ENCODE results near the gene PRMT2.

Gene PRMT2

GRCh38 chr21:46635324-46636180 is at the start of gene PRMT2:
PRMT2 (plus strand) TSS chr21:46635674; CDS start chr21:46636952, 1,278 bp downstream.
- peak; percentile 98 for DNase-seq

GRCh38 chr21:46594276-46594675 is 41.2 kb upstream of the PRMT2 start:
- no peak for DNase-seq

GRCh38 chr21:46596201-46596600 is 39.3 kb upstream of the PRMT2 start:
- DNase-seq = no peak

DNA sequence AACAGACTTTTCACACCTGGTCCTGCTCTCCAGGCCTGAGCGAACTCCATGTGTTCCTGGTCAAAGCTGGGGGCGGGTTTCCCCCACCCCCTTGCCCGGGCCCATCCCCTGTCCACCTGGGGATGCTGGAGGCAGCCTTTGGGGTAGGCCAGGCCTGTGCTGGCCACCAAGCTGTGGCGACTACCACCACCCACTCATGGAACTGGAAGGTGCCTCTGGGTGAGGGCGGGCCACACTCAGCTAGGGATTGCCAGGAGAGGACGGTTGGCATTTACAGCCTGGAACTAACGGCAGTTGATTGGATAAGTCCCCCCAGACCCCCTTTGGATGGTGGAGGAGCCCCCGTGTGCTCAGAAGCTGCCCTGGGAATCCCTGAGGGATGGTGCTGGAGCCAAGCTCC is 38.4 kb upstream of the PRMT2 start:
- DNase-seq = no peak

DNA sequence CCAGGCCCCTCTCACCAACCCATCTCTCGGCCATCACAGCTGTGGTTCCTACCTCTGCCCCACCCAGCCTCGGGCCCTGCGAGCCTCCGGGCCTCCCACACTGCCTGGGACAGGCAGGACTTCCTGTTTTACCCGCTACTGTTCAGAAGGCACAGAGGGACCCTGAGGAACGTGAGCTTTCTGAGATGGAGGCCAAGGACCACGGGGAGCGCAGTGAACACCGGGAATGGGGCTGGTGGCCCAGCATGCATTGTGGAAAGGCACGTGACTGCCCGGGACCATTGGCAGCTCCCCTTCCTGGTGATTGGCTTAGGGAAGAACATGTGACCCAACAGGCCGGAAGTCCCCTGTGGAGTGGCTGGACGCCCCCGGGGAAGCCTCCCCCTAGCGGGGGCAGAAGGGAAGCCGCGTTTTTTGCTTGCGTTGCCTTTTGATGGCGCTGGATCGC is 37.6 kb upstream of the PRMT2 start:
- DNase-seq = no peak

- no peak for DNase-seq
These were observed 36.6 kb upstream of the PRMT2 start for GRCh38 chr21:46598581-46599572.

DNA sequence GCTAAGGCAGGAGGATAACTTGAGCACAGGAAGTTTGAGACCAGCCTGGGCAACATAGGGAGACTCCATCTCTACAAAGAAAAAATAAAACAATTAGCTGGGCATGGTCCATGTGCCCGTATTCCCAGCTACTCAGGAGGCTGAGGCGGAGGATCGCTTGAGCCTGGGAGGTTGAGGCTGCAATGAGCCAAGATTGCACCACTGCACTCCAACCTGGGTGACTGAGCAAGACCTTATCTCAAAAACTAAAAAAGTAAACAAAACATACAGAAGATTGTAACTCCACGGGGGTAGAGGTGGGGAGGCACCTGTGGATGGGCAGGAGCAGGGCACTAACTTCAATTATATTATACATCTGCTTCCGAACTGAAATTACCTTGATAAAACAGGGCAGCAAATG is 35.2 kb upstream of the PRMT2 start:
- DNase-seq = no peak

DNA sequence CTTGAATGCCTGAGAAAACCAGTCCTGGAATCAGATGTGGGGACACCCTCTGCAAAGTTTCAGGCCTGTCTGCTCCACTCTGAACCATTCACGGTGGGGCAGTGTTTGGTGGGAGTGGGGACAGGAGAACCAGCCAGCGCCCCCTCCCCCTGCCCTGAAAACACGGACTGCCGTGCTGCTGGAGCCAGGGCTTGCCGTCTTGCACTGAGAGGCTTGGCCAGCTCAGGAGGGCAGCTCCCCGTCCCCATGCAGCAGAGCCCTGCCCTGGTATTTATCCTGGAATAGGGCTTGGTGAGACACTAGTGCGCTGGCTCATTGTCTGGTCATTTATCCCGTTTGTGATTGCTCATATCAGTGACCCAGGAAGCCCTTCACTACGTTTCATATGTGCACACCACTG is 34.5 kb upstream of the PRMT2 start:
- DNase-seq = no peak

- DNase-seq = no peak
These were observed 32.2 kb upstream of the PRMT2 start for GRCh38 chr21:46603228-46603627.

DNA sequence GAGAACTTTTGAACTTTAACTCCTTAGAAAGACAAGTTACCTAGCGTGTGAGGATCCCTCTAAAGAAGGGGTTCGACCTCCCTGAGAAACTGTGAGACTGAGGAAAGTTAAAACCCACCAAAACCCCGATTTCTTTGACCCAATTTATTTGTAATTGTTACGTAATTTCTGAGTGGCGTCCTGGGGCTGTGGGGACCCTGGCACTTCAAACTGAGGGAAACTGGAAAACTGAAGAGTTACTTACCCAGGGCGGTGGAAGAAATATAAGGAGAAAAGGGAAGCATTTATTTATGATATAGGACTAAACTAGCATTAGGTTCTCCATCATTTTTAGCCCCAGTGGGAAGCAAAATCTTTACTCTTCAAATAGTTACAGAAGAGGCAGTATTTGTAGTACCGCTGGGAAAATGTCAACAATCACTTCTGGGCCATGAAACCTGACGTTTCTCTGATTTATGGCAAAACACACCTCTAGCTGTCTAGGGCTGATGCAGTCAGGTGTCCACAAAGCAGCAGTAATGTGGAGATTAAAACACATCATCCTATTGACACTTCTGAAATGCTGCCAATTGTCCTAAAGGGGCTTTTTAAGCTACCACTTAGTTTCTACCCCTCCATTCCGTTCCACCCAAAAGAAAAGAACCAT is 31.0 kb upstream of the PRMT2 start:
- DNase-seq = no peak

GRCh38 chr21:46604975-46605766 is 30.3 kb upstream of the PRMT2 start, which contains the start of gene S100B:
S100B (minus strand) TSS chr21:46605082; CDS start chr21:46602415, 2,667 bp downstream.
- DNase-seq = no peak

- peak; percentile 60 for DNase-seq
These were observed 29.6 kb upstream of the PRMT2 start for GRCh38 chr21:46605767-46606426.

DNA sequence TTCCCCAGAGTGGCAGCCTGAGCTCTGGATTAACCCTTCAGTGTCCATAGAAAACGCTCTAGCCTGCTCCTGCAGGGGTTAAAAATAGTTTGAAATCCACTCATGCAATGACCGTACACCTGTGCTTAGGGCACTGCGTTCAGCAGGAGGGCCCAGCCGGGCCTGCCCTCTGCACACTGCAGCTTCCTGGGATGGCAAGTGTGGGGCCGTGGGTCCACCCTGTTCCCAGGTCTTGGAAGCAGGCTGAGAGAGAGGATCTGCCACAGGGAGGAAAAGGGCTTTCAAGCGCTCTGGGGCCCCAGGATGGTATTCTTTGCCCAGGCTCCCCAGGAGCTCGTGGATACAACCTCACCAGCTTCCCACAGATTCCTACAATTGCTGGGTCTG is 29.1 kb upstream of the PRMT2 start:
- no peak for DNase-seq

DNA sequence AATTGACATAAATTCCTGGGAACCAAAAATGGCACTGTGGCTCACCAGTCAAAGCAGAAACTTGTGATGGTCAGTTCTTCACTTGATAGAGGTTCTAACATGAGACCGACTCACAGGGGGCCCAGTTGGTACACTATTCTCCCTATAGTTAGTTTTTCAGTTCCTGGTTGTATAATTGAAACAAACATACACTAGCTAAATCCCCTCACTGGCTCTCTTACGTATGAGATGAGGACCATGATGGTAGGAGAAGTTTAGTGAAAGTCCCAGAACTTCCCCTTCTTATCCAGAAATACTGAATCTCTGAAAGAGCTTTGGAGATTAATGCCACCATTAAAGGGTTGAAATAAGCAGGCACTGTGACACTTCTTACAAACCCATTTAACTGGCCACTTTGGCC is 27.8 kb upstream of the PRMT2 start:
- DNase-seq = no peak

DNA sequence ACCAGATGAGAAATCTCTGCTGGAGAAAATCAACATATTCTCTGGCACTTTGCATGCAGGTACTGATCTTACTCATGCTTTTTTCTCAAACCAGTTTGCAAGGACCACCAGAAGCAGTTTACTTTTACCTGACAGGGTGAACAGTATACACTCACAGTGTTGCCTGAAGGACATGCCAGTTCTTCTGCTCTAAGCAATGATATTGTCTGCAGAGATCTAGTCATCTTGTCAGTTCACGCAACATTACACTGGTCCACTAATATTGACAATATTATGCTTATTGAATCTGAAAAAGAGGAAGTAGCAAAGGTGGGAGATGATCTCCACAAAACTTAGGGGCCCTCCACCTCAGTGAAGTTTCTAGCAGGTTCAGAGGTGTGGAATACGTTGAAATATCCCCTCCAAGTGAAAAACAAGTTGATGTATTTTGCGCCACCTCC is 26.8 kb upstream of the PRMT2 start:
- no peak for DNase-seq

DNA sequence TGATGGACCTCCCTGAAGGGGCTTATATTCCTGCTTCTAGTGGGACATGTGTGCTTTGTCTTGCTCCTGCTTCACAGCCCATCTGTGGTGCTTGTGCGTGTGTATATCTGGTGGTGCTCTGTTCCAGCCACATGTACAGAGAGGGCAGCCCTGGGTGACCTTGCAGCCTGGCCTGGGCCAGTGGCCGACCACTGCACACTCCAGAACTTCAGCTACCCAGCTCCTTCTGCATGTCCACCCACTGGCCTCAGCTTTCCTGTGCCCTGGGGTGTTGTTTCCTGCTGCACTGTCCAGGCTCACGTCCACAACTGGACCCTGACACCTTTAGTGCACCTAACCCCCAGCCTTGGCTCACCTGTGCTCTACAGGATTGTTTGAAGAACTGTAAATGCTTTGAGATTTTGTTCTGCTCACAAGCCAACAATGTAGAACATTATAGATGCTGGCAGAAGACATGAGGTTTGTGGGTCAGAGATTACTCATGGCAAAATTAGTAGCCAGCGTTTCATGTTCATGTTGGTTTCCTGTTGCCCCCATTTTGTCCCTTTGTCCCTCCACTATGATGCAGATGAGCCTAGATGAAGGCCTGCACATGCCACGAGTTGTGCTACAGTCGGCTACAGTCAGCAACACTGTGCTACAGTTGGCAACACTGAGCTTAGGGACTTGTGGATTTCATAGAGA is 25.3 kb upstream of the PRMT2 start:
- DNase-seq = no peak

DNA sequence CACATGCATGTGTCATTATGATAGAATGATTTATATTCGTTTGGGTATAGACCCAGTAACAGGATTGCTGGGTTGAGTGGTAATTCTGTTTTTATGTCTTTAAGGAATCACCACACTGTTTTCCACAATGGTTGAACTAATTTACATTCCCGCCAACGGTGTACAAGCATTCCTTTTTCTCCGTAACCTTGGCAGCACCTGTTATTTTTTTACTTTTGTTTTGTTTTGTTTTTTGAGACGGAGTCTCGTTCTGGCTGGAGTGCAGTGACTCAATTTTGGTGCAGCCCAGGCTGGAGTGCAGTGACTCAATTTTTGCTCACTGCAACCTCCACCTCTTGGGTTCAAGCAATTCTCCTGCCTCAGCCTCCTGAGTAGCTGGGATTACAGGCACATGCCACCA is 22.1 kb upstream of the PRMT2 start:
- DNase-seq = no peak

DNA sequence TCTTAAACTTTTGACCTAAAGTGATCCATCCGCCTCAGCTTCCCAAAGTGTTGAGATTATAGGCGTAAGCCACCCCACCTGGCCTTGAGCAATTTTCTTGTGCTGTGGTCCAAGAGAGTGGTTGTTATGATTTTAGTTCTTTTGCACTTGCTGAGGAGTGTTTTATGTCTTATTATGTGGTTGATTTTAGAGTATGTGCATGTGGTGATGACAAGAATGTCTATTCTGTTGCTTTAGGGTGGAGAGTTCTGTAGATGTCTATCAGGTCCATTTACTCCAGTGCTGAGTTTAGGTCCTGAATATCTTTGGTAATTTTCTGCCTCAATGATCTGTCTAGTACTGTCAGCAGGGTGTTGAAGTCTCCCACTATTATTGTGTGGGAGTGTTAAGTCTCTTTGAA is 19.4 kb upstream of the PRMT2 start:
- DNase-seq = no peak

GRCh38 chr21:46616656-46617055 is 18.8 kb upstream of the PRMT2 start:
- DNase-seq = no peak

- DNase-seq = no peak
These were observed 18.0 kb upstream of the PRMT2 start for GRCh38 chr21:46617267-46618051.

Measured in CD4-positive, alpha-beta T cell treated with Interleukin-12 subunit alpha and Interleukin-12 subunit beta, for 1 hour (primary cell).